ENCODE results near the gene FLNA. TPM values are rescaled to one million over a fixed set of nuclear protein-coding genes. Genes with fewer than 3 reads are reported as not detected.

Gene FLNA
- total and polyA plus RNA-seq, 9 of the 15 experiments (the other 6 are each of a cell fraction or from before 2014, with no cell fraction given) = 6.2 to 735 (median 135) TPM

GRCh38 chrX:154369449-154370299, 4.8 kb downstream of the FLNA start (continued):
- TF ChIP-seq RNF219 (CRISPR knock-in tag; IDR thresholded peaks at IDR 0.05) (no peak), ZNF639 (CRISPR knock-in tag; conservative IDR thresholded peaks at IDR 0.05 in 1 of 2, IDR thresholded peaks at IDR 0.05 in 1 of 2) (no peak), HEY1 (CRISPR knock-in tag; IDR thresholded peaks at IDR 0.05; ENCODE audit: borderline replicate concordance) (no peak), MCM5 (IDR thresholded peaks at IDR 0.05; ENCODE audit: low read depth) (no peak), MAZ (CRISPR knock-in tag; conservative IDR thresholded peaks at IDR 0.05 in 1 of 2, IDR thresholded peaks at IDR 0.05 in 1 of 2) (peak; percentile 21 to 41; a peak in 3 of 4 replicates), BRD4 (IDR thresholded peaks at IDR 0.05) (no peak), POLR2B (IDR thresholded peaks at IDR 0.05; ENCODE audit: low read depth, partially characterized antibody) (peak; percentile 62), RNF2 (IDR thresholded peaks at IDR 0.05) (peak; percentile 83; the same call in 1 of the 2 replicates), BRF1 (IDR thresholded peaks at IDR 0.05; ENCODE audit: borderline replicate concordance, extremely low read depth, insufficient read length) (no peak), ZNF785 (CRISPR knock-in tag; IDR thresholded peaks at IDR 0.05) (no peak), ZFP1 (CRISPR knock-in tag; IDR thresholded peaks at IDR 0.05) (no peak), PYGO2 (tag; IDR thresholded peaks at IDR 0.05) (no peak), IRF9 (tag; IDR thresholded peaks at IDR 0.05) (no peak), PTTG1 (tag; IDR thresholded peaks at IDR 0.05; ENCODE audit: low read depth) (no peak), PML (IDR thresholded peaks at IDR 0.05; ENCODE audit: low read length) (0 out of 2 replicates have a peak, but pooled peaks have one; percentile 24), SPI1 (IDR thresholded peaks at IDR 0.05; ENCODE audit: borderline replicate concordance, low read depth, low read length) (no peak), EP400 (IDR thresholded peaks at IDR 0.05) (peak; percentile 60)
- TF ChIP-seq, protein P1, sequence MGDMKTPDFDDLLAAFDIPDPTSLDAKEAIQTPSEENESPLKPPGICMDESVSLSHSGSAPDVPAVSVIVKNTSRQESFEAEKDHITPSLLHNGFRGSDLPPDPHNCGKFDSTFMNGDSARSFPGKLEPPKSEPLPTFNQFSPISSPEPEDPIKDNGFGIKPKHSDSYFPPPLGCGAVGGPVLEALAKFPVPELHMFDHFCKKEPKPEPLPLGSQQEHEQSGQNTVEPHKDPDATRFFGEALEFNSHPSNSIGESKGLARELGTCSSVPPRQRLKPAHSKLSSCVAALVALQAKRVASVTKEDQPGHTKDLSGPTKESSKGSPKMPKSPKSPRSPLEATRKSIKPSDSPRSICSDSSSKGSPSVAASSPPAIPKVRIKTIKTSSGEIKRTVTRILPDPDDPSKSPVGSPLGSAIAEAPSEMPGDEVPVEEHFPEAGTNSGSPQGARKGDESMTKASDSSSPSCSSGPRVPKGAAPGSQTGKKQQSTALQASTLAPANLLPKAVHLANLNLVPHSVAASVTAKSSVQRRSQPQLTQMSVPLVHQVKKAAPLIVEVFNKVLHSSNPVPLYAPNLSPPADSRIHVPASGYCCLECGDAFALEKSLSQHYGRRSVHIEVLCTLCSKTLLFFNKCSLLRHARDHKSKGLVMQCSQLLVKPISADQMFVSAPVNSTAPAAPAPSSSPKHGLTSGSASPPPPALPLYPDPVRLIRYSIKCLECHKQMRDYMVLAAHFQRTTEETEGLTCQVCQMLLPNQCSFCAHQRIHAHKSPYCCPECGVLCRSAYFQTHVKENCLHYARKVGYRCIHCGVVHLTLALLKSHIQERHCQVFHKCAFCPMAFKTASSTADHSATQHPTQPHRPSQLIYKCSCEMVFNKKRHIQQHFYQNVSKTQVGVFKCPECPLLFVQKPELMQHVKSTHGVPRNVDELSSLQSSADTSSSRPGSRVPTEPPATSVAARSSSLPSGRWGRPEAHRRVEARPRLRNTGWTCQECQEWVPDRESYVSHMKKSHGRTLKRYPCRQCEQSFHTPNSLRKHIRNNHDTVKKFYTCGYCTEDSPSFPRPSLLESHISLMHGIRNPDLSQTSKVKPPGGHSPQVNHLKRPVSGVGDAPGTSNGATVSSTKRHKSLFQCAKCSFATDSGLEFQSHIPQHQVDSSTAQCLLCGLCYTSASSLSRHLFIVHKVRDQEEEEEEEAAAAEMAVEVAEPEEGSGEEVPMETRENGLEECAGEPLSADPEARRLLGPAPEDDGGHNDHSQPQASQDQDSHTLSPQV (IDR thresholded peaks at IDR 0.05) = 0 out of 2 replicates have a peak, but pooled peaks have one; percentile 30
